NCI-H460 (cell line): ENCODE results near the gene MAPK14. TPM values are rescaled to one million over a fixed set of nuclear protein-coding genes. Genes with fewer than 3 reads are reported as not detected.

Experiments
- total RNA-seq: library from RNA; depleted of rRNA; stranded (reverse); fragments of >200 nt; shearing (Covaris generic); gene quantifications from 2 replicates; pipeline ENCODE4 v1.2.3, GENCODE V29; 2014; rRNA removed

MAPK14 gene
- total RNA-seq, 1 experiment from 2014 or later, result 28.4 TPM

Other genes with a start within 250 kb of the MAPK14 start
- not detected in 2 replicates for gene CLPSL1, start 246.8 kb upstream of the MAPK14 start, total RNA-seq
- gene CLPS, start 230.5 kb upstream of the MAPK14 start, total RNA-seq, result not detected in 2 replicates
- not detected in 2 replicates for gene LHFPL5, start 222.5 kb upstream of the MAPK14 start, total RNA-seq
- gene SRPK1, start 106.7 kb upstream of the MAPK14 start, total RNA-seq, result 61.5 and 68.4 TPM in 2 replicates
- not detected in 2 replicates for gene SLC26A8, start 3.2 kb upstream of the MAPK14 start, total RNA-seq
- 0.55 and 0.89 TPM in 2 replicates for gene MAPK13, start 102.7 kb downstream of the MAPK14 start, total RNA-seq
- 5.0 and 5.9 TPM in 2 replicates for gene BRPF3, start 168.9 kb downstream of the MAPK14 start, total RNA-seq
- gene PNPLA1, start 242.3 kb downstream of the MAPK14 start, total RNA-seq, result not detected in 2 replicates